ENCODE results near the gene VPS37C.

The VPS37C gene

DNA sequence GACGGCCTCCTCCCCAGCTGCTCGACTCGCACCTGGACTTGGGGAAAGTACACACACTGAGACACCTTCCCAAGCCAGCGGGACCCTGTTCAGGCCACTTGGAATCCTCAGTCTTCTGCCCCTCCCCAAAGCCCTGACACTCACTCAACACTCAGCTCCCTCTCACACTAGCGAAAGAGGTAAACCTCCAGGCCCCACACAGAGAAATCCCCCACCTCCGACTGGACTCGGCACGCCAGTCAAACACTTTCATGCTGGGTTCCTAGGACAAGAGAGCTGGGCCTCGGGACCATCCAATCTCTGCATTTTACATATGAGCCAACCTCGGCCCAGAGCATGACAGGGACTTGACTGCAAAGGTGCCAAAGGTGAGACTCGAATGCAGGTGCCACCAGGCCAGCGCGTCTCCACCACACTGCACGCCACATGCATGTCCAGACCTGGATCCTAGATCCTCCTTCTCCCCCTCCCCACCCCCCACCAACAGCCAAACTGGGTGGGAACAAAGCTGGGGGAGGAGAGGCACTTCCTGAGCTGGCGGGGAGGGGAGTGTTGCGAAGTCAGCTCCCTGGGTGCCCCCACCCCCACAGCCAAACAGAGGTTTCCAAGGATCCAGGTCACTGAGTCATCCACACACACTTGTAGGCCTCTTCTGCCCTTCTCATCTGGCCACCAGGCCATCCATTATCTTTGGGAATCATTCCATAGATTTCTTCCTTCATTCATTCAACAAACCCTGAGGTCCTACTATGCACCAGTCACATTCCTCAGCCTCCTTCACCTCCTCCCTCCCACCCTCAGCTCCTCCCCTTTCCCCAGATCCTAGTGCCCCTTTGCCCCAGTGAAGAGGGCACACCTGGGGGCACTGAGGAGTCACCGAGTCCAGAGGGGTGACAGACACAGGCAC lies 69.6 kb downstream of the VPS37C start:
- DNase-seq: no peak
- in situ Hi-C loops (cut with HindIII; ENCODE audit: low pct_ligation_motif_present, low pct_unique_long_range_greater_than_20kb, low sequenced_read_pairs): no loop called here

DNA sequence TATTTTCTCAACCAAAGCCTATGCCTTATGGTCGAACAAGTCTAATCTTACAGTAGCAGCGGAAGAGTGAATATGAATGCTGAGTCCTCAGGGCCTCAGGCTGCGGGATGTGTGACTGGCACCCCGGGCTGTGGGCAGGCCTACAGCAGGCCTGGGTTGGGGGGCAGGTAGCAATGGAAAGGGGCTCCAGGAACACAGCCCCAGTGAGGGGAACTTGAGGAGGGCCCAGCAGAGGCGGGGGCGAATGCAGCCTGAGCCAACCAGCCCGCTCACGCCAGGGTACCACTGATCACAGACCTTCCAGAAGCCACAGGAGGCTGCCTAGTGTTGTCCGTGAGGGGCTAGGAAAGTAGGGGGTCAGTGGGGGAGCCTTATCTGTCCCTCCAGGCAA lies 70.2 kb downstream of the VPS37C start:
- no peak for DNase-seq
- in situ Hi-C loops (cut with HindIII; ENCODE audit: low pct_ligation_motif_present, low pct_unique_long_range_greater_than_20kb, low sequenced_read_pairs): no loop called here

DNA sequence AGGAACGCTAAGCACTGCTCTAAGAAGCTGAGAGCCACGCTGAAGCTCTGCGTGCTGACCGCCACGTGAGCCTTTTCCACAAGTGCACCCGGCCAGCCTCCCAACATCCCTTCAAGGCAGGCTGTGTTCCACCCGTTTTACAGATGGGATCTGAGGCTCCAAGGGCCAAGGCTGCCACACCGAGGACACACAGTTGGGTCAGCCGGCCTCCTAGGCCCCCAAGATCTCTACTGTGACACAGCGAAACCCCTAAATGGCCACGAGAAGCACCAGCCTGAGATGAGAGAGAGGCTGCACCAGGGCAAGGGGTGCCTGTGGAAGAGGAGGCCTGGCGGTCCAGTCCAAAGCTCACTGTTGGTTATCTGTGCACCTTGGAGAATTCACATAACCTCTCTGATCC lies 70.7 kb downstream of the VPS37C start:
- in situ Hi-C loops (cut with HindIII; ENCODE audit: low pct_ligation_motif_present, low pct_unique_long_range_greater_than_20kb, low sequenced_read_pairs): no loop called here
- no peak for DNase-seq

DNA sequence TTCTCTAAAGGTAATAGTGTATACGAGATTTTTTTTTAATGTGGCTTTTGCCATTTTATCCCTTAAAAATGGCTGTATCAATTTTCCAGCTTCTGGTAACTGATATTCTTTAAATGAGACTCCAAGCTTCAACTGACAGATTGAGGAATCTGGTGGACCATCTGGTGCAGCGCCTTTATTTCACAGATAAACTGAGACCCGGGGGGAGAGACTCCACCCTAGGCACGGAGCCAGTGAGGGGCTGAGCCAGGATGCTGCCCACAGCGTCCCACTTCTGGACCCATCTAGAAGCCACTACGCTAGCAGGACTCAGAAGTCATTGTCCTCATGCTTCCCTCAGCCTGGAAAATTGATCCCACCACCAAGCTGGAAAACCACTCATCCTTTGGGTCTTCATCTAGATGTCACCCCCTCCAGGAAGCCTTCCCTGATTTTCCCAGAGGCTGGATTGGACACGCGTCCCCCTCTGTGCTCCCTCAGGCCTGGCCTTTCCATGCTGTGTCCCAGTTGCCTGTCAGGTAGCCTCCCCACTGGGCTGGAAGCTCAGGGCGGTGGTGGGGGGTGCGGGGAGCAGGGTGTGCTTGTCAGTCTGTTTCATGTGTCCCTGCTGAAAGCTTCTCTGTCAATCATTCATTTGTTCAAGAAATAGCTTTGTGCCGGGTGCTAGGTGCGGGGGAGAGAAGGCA lies 71.3 kb downstream of the VPS37C start:
- DNase-seq: no peak
- in situ Hi-C loops (cut with HindIII; ENCODE audit: low pct_ligation_motif_present, low pct_unique_long_range_greater_than_20kb, low sequenced_read_pairs): no loop called here

DNA sequence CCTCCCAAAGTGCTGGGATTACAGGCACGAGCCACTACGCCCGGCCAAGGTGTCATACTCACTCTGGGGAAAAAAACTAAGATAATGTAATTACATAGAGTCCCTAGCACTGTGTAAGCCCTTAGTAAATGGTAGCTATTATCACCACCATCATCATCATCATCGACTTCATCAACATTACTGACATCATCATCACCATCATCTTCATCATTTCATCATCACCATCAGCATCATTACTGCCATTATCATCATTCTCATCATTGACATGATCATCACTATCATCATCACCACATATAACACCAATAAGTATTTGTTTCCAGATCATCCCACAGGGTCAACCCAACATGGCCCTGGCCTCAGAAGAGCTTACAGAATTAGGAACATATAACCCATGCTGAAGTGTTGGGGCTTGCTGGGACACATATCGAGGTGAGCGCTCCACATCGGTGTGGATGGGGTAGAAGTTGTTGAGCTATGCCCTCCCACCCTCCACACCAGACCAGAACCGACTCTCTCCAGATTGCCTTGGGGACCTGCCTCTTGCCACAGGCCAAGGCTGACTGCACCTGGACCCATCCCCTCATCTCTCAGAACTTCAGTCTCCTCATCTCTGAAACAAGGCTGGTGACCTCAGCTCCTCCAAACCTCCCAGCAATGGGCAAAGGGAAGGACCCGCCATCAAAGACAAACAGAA lies 73.7 kb downstream of the VPS37C start:
- no peak for DNase-seq
- in situ Hi-C loops (cut with HindIII; ENCODE audit: low pct_ligation_motif_present, low pct_unique_long_range_greater_than_20kb, low sequenced_read_pairs): no loop called here

DNA sequence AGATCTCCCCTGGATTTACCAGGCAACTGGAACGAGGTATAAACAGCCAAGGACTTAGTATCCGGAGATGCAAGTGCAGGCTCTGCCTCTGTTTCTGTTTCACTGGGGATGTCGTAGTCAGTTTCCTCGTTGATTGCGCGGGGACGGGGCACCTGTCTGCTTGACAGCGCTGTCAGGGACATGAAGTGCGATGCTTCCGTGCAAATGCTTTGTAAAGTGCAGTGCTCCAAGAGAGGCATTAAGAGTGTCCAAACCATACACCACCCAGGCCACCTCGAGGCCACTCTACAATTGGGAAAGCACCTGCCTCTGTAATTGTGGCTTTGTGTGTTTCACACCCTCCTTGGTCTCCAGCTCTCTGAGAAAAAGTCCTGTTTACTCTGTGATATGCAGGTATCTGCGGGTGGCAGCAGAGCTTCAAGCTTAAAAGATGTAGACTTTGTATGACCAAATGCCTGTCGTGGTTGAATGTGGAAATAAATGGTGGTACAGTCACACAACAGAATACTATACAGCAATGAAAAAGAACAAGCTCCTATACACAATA lies 77.6 kb downstream of the VPS37C start:
- DNase-seq: no peak

DNA sequence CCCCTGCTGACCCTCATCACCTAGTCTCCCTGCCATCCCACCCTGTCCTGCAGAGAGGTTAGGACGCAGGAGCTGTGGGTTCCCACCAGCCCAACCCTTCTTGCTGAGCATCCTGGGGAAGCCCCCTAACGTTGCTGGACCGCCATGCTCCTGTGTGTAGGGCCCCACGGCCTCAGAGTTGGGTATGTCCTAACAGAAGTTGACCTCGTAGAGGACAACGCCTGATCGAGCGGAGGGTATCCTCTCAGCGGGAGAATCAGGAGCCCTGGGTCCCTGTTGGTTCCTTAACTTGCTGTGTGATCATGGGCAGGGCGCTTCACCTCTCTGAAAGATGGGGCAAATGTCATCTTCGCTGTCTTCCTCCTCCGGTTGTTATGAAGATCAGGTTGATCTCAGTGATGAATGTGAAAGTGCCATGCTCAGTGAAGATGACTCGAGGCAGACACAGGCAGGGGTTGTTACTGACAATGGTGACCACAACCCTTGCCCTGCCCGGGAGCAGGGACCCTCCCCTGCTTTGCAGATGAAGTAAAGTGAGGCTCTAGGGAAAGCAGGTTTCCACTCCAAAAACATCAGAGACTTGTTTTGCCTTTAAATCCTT lies 78.2 kb downstream of the VPS37C start:
- in situ Hi-C loops (cut with HindIII; ENCODE audit: low pct_ligation_motif_present, low pct_unique_long_range_greater_than_20kb, low sequenced_read_pairs): no loop called here
- no peak for DNase-seq

More for the DNA sequence above, 77.6 kb downstream of the VPS37C start:
- in situ Hi-C loops (cut with HindIII; ENCODE audit: low pct_ligation_motif_present, low pct_unique_long_range_greater_than_20kb, low sequenced_read_pairs): no loop called here

DNA sequence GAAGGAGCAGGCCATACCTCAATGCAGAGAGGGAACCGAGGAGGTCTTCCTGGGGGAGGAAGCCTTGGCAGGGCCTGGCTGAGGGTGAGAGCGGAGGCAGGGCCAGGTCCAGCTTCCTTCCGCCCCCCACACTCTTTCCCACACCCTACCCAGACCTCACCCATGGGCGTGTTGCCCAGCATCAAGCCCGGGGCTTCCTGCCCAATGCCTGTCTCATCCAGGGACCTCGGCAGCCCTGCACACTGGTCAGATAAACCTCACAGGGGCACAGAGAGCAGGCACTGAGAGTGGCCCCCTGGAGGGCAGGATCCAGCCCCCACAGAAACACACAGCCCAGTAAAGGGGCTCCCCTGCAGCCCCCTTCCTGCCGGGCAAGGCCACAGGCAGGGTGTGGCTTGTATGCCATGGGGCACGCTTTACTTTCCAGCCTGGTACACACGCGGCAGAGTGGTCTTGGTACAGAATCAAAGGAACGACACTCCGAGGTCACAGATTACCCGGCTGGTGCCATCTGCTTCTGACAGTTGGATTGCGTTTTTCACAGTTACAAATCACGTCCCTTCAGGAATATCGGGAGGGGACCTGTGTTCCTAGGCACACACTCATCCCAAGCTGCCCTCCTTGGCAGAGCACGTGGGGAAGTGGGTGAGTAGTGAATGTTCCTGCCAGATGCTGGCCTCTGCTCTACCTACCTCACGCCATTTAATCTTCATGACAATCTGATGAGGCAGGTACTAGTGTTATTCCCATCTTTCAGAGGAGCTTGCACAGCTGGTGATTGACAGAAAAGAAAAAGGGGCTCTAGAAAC lies 79.0 kb downstream of the VPS37C start:
- in situ Hi-C loops (cut with HindIII; ENCODE audit: low pct_ligation_motif_present, low pct_unique_long_range_greater_than_20kb, low sequenced_read_pairs): no loop called here

DNA sequence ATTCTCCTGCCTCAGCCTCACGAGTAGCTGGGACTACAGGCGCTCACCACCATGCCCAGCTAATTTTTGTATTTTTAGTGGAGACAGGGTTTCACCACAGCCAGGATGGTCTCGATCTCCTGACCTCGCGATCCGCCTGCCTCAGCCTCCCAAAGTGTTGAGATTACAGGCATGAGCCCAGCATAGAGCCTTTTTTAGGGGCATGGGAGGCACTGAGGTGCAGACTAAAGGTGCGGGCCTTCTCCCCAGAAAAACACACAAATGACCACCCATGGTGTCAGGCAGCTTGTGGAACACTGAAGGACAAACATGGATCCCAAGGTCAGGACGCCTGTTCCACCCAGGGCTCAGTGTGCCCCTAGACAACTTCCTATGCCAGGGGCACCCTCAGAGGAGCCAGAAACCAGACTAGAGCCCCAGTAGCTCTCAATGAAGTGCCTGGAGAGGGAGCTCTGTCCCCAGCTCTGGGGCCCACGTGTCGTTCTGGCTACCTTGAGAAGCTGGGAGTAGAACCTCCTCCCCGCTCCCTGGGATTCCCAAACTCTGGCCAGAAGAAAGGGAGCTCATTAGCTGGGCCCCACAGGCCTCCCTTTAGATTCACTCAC lies 80.1 kb downstream of the VPS37C start:
- in situ Hi-C loops (cut with HindIII; ENCODE audit: low pct_ligation_motif_present, low pct_unique_long_range_greater_than_20kb, low sequenced_read_pairs): no loop called here

More for the DNA sequence above, 79.0 kb downstream of the VPS37C start:
- no peak for DNase-seq

DNA sequence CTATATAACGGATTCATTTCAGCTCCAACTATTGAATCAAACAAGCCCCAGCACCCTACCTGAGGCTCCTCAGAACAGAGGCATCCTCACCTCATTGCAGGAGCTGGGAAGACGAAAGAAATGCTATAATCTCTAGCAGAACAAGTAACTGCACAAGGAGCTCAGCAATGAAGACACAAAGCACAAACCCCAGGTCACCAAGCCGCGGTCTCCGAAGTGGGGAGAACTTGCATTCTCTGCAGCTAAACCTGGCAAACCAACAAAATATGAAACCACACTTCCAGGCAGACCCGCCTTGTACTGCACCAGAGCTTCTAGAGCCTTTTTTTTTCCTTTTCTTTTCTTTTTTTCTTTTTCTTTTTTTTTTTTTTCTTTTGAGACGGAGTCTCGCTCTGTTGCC lies 80.7 kb downstream of the VPS37C start:
- in situ Hi-C loops (cut with HindIII; ENCODE audit: low pct_ligation_motif_present, low pct_unique_long_range_greater_than_20kb, low sequenced_read_pairs): no loop called here

More for the DNA sequence above, 80.1 kb downstream of the VPS37C start:
- no peak for DNase-seq

More for the DNA sequence above, 80.7 kb downstream of the VPS37C start:
- DNase-seq: no peak
